HG03558 (cell line): Measurements from ENCODE around the gene ACTR3.
"Not testable (repeated sequence)": the region's sequence is repeated elsewhere in the genome, so short reads cannot be mapped to it uniquely, and the experiment has no call there.

Source experiments
- ATAC-seq: cut with Tn5 transposase; IDR thresholded peaks from one replicate; pipeline ENCODE4 v1.9.1; 2021; ENCODE audit warnings: moderate number of reproducible peaks; ENCODE audit not compliant: unreplicated experiment; ENCODE audit errors: extremely low read depth

ACTR3 gene

DNA sequence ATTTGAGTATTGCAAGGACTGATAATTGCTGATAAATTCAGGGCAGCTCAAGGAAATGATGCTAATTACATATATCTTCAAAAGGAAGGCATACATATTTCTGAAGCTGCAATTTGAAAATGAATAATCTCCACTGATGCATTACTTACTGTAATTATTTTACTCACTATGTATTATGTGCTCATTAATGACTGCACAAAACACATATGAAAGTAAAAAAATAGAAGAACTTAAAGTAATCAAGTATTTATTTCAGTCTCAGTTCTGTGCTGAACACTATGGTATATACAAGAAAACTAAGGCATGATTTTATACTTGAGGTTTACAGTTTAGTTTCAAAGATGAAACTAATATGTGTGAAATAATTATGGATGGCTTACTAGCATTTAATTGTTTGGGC is 9.3 kb downstream of the ACTR3 start:
- ATAC-seq, result no peak

GRCh38 chr2:113901943-113902342 is 12.1 kb downstream of the ACTR3 start:
- ATAC-seq, result no peak

GRCh38 chr2:113905886-113906285 is 16.0 kb downstream of the ACTR3 start:
- ATAC-seq, result no peak

DNA sequence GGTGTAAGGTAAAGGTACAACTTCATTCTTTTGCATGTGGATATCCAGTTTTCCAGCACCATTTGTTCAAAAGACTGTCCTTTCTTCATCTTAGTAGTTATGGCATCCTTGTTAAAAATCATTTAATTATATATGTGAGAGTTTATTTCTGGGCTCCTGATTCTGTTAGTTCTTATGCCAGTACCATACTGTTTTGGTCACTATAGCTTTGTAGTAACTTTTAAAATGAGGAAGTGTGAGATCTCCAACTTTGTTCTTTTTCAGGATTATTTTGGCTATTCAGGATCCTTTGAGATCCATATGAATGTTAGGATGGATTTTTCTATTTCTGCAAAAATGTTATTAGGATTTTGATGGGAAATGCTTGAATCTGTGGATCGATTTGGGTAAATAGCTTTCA is 16.8 kb downstream of the ACTR3 start:
- no peak for ATAC-seq

GRCh38 chr2:113907297-113907696 is 17.4 kb downstream of the ACTR3 start:
- ATAC-seq, result no peak

- no peak for ATAC-seq
Observed at GRCh38 chr2:113910110-113910717, 20.3 kb downstream of the ACTR3 start.

- no peak for ATAC-seq
Observed at GRCh38 chr2:113910967-113911678, 21.2 kb downstream of the ACTR3 start.

DNA sequence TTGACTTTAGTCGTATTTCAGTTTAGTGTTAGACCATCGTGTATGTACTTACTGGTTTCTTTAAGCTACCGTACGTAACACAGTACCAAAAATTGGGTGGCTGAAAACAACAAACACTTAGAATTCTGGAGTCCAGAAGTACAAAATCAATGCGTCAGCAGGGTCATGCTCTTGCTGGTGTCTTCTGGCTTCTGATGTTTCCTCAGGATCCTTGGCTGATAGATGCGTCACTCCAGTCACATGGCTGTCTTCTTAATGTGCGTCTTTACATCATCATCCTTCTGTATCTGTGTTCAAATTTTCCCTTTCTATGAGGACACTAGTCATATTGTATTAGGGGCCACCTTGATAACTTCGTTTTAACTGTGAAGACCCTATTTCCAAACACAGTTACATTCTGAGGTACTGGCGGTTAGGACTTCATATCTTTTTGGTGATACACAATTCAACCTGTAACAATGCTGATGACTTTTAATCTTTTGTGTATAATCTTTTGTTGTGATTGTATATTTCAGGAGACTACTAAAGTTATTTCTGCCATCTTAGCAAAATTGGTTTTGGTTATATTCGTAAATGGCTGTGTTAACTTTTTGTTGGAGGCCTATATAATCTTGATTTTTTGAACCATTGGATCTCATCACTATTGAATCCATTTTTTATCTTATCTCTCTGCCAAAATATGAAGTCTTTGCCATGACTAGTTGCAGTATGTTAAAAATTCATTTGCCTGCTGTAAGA is 25.4 kb downstream of the ACTR3 start:
- ATAC-seq, result no peak

- ATAC-seq, result no peak
Observed at GRCh38 chr2:113918229-113918628, 28.3 kb downstream of the ACTR3 start.

- ATAC-seq, result no peak
Observed at GRCh38 chr2:113920996-113921395, 31.1 kb downstream of the ACTR3 start.

- no peak for ATAC-seq
Observed at GRCh38 chr2:113922335-113922734, 32.4 kb downstream of the ACTR3 start.

DNA sequence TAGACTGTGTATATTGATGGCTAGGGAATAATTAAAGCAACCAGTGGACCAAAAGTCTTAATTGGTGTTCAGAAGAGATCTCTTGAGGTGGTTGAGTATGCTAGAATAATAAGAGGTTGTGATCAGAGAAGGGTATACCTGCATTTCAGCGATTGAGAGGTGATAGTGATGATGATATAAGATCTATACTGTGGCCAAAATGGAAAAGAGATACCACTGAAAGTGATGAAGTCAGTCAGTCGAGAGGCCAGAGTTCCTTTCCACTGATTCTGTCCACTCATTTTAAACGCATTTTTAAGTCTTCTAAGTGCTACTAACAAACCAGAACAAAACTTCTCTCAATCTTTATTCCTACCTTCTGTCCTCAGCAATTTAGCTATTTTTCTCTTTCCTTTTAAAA is 32.9 kb downstream of the ACTR3 start:
- no peak for ATAC-seq

- ATAC-seq, result no peak
Observed at GRCh38 chr2:113925884-113926283, 36.0 kb downstream of the ACTR3 start.

DNA sequence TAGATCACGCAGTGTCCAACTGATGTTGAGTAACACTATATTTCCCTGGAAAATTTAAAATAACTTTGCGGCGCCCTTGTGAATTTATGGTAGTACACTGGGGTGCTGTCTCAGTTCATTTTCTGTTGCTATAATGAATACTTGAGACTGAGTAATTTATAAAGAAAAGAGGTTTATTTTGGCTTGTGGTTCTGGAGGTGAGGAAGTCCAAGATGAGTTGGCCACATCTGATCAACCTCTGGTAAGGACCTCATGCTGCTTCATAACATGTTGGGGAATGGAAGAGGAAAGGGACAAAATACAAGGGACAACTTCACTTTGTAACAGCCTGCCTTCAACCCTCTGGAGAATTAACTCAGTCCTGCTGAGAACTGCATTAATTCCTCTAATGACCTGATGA is 36.4 kb downstream of the ACTR3 start:
- no peak for ATAC-seq

GRCh38 chr2:113930448-113930847 is 40.6 kb downstream of the ACTR3 start:
- ATAC-seq, result no peak

DNA sequence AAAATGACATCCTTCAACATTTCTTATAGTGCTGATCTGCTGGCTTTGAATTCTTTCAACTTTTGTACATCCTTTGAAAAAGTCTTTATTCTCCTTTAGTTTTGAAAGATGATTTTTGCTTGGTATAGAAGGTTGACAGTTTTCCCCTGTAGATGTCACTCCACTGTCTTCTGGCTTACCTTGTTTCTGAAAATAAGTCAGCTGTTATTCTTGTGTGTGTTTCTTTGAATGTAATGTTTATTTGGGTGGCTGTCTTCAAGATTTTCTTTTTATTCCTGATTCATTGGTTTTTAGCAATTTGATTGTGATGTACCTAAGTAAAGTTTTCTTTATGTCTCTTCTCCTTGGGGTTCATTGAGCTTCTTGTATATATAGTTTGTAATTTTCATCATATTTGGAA is 47.6 kb downstream of the ACTR3 start:
- ATAC-seq, result no peak

GRCh38 chr2:113940891-113941290 is 51.0 kb downstream of the ACTR3 start:
- ATAC-seq, result no peak

- ATAC-seq, result not testable (repeated sequence)
Observed at GRCh38 chr2:113945784-113946183, 55.9 kb downstream of the ACTR3 start.

GRCh38 chr2:113950906-113951305 is 61.0 kb downstream of the ACTR3 start:
- not testable (repeated sequence) for ATAC-seq

- no peak for ATAC-seq
Observed at GRCh38 chr2:113961000-113961399, 71.1 kb downstream of the ACTR3 start.

DNA sequence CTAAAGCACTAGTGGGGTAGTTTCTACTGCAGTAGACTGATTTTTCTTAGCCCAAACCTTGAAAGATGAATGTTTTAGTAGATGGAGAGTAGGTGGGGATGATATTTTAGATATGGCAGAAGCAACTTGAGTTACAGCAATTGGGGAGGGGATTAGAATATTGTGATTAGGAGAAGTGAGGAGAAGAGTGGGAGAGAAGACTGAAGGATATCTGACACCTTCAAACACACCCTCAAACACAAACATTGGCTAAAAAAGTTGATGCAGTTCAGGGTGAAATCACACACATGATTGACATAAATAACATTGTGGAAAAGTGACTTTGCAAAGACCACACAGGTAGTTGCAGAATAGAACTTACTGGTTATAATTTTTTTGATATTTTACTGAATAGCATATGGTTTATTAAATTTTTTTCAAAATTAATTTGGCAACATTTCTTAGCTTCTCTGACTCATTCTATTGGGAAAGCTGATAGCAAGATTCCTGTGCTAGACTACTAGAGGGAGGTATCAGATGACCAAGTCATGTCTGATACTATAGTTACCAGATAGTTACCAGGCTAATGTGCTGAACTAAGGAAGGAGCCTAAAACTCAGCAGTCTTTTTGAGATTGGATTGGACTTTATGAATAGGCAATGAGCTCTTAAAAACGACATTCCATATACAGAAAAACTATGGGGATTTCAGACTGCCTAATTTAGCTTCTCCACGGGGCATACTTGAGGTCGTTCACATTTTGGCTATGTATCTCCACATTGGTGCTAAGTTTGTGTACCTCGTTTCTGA is 73.0 kb downstream of the ACTR3 start:
- ATAC-seq, result no peak
